GM21529 (cell line): Measurements from ENCODE around the gene PCK2.

Experiments
- ATAC-seq: cut with Tn5 transposase; IDR thresholded peaks from one replicate; pipeline ENCODE4 v1.9.1; 2021; ENCODE audit not compliant: unreplicated experiment

PCK2 gene

DNA sequence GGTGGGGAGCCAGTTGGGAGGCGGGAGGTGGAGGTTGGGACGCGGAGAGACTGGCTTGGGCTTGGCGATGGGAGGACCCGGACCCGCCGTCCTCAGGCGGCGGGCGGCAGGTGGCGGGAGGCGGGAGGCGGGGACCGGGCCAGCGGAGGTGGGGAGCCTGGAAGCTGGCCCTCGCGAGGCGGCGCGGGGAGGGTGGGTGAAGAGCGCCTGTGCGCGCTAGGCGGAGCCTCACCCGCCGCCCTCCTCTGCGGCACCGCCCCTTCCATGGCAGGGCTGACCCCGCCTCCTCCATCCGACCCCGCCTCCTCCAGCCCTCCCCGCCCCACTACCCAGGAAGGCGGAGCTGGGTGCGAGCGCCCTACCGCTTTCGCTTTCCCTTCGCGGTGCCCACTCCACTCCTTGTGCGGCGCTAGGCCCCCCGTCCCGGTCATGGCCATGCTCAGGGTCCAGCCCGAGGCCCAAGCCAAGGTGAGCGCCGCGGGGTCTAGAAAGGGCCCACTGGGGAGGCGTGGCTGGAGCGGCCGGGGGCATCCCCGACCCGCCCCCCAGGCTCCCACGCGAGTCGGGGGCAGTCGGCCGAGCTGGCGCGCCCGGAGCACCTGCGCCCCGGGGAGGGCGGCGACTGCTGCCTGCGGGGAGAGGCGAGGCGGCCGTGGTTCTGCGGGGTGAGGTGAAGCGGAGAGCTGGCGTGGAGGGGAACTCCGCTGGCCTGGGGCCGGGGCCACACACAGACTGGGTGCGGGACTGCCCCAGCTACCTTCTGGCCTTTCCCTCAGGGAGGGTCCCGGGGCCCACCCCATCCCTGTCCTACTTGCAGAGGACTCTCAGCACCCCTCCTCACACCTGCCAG is 41.9 kb downstream of the PCK2 start, which contains the start of gene PSME1:
Gene PSME1, plus strand, starts transcription at position 361 of the 850 bp plus-strand sequence. Its CDS starts 69 bp downstream, at position 430.
- peak; percentile 82 for ATAC-seq

DNA sequence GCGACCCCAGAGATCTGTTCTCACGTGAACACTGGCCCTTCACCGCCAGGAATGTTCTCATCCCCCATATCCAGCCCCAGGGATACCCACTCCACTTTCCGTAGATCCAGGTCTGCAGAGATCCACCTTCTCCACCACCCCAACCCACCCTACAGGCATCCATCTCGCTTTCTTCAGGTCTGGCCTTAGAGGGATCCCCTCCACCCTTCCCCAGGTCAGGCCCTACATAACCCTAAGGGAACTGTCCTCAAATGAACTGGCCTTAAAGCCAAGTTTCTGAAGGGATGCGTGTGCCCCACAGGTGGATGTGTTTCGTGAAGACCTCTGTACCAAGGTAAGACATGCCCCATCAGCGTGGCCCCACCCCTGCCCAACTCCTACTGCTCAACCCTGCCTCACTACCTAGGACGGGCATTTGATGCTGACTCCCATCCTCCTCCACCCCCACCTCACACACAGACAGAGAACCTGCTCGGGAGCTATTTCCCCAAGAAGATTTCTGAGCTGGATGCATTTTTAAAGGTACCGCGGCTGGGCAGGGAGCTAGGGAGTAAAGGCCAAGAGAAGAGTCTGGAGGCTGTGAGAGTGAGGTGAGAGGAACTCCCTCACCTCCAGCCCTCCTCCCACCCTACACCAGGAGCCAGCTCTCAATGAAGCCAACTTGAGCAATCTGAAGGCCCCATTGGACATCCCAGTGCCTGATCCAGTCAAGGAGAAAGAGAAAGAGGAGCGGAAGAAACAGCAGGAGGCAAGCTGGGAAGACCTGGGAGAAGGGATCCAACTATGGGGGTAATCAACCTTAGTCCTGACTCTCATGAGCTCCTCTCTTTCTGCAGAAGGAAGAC is 42.8 kb downstream of the PCK2 start:
- ATAC-seq = no peak

DNA sequence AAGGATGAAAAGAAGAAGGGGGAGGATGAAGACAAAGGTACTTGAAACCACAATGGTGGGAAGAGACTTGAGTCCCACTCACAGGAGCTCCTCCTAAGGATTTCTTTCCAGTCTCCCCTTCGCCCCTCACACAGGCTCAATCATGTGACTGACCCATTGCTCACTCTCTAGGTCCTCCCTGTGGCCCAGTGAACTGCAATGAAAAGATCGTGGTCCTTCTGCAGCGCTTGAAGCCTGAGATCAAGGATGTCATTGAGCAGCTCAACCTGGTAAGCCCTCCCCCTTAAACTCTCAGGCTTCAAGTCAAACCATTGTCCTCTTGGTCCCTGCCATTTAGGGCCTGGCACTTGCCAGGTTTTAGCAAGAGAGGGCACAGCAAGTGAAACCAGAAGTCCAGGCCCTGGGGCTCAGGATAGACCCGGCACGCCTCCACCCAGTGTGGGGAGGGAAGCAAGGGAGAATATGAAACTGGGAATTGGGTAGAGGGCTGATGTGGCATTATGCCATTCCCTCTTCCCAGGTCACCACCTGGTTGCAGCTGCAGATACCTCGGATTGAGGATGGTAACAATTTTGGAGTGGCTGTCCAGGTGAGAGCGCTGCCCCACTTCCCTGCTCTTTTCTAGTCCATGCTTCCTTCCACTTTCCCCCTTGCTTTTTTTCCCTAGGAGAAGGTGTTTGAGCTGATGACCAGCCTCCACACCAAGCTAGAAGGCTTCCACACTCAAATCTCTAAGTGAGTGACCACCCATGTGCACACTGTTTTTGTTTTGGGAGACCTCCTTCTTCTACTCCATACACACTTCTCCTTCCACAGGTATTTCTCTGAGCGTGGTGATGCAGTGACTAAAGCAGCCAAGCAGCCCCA is 43.7 kb downstream of the PCK2 start:
- ATAC-seq = no peak

DNA sequence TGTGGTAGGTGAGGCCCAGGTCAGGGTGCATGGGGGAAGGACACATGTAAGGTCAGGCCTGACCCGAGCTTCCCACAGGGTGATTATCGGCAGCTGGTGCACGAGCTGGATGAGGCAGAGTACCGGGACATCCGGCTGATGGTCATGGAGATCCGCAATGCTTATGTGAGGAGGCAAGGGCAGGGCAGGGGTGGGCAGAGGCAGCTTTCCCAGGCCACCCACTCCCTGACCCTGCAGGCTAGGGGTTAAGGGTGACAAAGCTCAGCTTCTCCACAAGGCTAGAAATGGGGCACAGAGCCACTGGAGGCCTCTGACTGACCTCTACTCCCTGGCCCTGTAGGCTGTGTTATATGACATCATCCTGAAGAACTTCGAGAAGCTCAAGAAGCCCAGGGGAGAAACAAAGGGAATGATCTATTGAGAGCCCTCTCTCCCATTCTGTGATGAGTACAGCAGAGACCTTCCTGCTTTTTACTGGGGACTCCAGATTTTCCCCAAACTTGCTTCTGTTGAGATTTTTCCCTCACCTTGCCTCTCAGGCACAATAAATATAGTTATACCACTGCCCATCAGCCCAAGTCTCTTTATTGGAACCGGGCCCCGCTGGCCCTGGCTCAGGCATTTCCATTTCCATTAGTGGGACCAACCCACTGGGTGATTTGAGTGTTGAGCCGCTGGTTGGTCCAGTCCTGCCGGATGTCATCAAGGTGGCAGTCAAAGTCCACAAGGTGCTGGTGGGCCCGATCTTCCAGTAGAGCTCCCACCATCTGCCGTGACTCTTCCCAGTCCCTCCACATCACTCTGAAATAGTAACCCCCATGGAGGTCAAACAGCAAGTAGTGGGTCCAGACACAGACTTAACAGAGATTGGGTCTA is 44.5 kb downstream of the PCK2 start:
- ATAC-seq = no peak

DNA sequence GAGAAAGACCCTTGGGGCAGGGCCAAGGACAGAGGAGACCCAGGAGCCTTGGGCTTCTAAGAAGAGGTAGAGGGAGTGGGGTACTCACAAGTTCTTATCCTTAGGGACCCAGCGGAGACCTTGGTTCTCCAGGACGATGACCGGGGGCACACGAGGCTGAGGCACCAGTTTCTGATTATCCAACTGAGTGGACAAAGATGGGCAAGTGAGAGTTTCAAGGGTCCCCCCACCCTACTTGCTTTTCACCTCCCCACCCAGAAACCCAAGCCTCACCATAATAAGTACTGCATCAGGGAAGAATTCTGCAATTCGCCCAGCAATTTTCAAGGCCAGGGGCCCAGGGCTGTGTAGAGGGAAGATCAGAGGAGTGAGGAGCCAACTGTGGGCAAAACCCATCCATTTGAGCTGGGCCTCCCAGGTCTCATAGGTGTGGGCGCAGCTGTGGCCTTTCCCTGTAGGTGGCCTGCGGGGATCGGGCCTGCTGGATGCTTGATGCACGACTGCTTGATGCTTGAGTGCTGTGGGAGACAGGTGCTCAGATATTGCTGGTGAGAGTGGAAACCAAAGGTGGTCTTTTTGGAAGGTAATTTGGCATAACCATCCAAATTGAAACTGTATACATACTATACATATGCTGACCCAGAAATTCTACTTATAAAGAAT is 45.3 kb downstream of the PCK2 start:
- no peak for ATAC-seq

DNA sequence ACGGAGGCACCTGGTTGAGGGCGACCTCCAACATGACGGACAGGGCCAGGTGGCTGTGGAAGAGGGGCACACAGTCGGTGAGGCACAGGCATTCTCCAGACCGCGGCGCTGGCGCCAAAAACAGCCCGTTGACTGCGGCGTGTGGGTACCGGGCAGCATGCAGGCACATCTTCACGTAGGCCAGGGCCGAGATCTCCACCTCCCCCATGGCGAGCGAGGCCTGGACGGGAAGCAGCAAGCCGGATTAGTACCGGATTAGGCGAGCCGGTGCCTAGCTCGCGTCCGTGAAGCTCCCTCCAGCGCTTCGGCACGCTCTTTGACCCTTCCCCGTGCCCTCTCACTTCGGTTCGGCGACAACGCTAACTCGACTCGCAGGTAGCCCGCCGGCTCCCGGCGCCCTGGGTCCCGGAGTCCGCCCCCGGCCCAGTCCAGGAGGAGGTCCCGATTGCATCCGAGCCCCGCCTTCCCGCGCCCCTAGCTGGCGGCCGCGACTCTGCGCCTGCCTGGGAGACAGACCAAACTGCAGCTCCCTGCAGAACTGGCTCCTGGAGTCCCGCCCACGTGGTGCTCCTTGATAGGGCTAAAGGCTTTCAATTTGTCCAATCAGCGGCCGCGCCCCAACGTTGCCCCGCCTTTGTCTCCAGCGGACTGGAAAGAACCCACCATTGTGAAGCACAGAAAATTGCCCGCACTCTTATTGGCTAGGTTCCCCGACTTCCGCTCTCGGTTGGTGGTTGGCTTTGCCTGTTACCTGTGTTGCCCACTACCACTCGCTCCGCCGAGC is 47.2 kb downstream of the PCK2 start, which contains the start of gene EMC9:
Gene EMC9, minus strand, starts transcription at position 495 of the 784 bp plus-strand sequence. Its CDS starts 287 bp downstream, at position 208.
- peak; percentile 83 for ATAC-seq

DNA sequence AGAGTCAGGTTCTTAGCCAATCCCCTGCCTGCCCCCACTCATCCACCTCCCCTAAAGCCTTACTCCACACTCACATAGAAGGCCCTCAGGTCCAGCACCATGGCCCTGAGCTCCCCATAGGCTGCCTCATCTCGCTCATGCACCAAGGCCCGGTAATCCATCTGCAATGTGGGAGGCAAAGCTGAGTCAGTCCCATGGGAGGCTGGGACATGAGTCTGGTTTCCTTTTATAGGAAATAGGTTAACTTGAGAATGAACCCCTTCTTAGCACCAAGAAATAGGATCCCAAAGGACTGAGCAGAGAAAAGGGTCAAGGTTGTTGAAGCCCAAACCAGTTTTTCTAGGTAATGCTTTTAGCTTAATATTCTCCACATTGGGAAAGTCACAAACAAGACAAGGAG is 49.4 kb downstream of the PCK2 start:
- ATAC-seq = no peak

DNA sequence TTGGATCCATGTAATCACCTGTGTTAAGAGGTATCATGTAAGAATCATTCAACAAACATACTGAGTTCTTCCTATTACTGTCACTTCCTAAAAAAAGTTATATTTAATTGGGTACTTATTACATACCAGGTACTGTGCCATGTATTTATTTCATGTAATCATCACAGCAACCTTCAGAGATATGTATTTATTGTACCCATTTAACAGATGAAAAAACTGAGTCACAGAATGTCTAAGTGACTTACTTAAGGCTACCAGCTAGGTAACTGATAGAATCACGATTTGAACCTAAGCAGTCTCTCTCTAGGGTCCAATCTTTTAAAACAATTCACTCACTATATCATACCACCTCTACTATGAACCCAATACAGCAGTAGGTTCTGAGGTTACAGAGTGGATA is 50.3 kb downstream of the PCK2 start:
- no peak for ATAC-seq

DNA sequence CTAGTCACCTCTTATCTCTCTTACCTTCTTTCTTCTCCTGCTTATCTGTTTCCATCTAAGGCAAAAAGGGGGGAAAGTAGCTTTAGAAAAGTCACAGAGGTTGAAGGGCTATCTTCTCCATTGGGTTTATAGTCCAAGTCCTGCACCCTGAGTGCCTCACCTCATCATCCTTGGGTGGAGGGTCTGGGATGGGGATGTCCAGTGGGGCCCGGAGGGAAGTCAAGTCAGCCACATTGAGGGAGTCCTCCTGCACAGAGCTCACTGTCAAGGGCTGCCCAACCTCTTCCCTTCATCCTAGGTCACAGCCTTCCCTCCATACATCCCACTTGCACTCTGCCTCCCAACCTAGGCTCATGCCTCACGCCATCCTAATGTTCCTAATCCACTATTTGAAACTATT is 51.1 kb downstream of the PCK2 start:
- no peak for ATAC-seq

DNA sequence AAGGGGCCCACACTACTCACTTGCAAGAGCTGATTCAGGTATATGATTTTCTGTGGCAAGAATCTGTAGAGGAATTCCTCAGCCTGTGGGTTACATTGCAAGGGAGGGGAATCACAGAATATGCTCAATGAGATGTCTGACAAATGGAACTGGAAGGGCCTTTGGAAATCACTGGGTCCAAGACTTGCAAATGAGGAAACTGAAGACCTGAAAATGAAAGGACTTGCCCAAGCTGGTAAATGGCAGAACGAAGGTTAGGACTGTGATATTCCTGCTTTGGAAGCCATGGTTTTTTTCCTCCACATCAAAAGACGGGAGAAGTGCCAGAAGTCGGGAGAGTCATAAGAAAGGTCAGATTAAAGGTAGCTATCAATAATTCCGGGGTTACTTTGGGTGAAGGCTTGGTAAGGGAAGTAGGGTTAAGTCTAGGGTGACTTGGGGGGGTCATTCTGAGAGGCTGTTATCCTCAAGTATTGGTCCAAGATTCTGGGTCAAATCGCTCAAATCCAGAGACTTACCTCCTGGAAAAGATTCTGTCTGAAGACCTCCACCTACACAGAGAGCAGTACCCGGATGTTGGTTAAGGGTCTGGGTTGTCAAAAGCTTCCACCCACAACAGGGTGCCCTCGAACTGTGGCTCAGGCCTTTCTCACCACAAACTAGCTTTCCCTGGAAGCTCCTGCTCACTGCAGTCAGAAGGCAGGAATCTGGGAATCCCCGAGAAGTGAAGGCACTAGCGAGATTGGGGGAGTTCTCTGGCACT is 51.8 kb downstream of the PCK2 start:
- no peak for ATAC-seq

DNA sequence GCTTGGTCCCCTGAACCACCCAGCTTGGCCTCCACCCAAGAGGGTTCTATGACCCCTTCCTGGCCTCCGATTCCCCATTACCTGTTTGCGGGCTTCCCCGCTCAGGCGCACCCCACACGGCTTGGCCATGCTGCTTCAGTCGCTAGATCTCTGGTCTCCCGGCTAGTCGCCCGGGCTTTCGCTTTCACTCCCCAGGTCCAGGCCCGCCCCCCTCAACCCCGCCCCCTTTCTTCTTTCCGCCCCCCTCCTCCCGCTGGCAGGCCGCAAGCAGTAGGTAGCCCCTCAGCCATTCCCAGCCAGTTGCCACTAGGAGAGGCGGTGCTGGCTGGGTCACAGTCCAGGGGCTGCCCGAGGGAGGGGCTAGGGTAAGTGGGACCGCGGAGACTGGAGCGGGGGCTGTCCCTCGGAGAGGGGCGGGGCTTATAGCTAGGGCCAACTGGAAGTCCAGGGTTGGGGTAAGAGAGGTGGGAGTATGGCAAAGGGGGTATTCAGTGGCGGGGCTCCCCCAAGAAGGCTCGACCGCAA is 52.4 kb downstream of the PCK2 start, which contains the start of gene PSME2:
Gene PSME2, minus strand, starts transcription at position 158 of the 525 bp plus-strand sequence. Its CDS starts 29 bp downstream, at position 129.
- ATAC-seq = peak; percentile 65

DNA sequence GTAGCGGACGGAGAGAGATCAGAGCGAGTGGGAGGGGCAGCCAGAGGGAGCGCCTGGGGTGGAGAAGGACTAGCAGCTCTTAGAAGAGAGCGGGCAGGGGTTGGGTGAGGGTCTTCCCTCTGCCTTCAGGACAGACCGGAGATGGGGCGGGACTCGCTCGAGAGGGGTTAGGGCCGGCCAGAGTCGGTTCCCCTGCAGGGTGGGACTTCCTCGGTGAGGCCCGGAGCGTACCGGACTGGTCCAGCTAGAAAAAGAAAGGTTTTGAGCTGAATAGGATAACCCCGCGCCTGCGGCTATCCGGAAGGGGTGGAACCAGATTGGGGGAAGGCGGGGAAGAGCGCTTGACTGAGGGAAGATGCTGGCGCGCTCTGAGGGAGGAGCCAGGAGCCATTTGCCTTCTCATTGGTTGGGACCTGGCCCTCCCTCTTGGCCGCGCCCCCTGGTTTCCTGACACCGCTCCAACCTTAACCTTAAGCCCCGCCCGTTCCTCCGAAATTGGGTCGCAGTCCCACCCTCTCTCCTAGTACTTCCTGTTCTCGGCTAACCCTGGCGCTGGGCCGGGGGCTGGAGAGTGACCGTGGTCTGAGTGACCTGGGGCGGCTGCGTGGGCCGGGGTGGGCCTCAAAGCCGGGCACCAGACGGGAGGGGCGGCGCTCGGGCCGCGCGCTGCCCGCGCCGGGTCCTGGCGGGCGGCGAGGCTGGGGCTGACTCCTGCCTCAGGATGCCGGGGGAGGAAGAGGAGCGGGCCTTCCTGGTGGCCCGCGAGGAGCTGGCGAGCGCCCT is 53.1 kb downstream of the PCK2 start, which contains the start of gene RNF31:
Gene RNF31, plus strand, starts transcription at position 521 of the 783 bp plus-strand sequence. Its CDS starts 201 bp downstream, at position 722.
- ATAC-seq = peak; percentile 82

DNA sequence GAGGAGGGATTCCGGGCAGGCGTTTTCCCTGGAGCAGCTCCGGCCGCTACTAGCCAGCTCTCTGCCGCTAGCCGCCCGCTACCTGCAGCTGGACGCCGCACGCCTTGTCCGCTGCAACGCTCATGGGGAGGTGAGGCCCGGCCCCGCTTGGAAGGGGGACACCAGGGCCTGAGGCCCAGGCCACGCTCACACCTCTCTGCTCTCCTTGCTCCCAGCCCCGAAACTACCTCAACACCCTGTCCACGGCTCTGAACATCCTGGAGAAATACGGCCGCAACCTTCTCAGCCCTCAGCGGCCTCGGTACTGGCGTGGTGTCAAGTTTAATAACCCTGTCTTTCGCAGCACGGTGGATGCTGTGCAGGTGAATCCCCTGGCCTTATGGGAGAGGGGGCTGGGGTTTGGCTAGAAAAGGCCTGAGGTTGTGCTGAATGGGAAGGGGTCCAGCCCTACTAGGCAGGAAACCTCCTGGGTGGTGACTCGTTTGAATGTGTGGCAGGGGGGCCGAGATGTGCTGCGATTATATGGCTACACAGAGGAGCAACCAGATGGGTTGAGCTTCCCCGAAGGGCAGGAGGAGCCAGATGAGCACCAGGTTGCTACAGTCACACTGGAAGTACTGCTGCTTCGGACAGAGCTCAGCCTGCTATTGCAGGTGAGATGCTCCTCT is 53.8 kb downstream of the PCK2 start:
- no peak for ATAC-seq

DNA sequence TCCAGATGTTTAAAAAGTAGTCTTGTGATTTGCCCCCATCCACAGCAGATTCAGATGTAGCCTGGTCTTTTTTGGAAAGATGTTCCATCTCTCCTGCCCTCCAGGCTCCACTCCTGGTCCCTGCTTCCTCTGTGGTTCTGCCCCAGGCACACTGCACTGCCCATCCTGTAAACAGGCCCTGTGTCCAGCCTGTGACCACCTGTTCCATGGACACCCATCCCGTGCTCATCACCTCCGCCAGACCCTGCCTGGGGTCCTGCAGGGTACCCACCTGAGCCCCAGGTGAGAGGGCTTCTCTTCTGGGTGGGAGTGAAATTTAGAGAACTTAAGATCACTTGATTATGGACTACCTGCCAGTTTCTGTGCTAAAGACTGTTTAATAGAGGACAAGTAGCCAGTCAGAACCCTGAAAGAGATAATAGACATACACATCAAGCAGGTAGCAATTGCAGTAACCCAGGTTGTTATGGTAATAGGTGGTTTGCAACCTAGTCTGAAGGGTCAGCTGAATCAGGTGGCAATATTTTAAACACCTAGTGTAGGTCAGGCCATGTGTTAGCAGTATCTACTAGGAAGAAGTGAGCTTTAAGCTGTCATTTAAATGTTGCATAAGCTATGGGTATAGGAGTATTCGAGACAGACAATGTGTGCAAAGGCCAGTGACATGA is 55.3 kb downstream of the PCK2 start:
- no peak for ATAC-seq

DNA sequence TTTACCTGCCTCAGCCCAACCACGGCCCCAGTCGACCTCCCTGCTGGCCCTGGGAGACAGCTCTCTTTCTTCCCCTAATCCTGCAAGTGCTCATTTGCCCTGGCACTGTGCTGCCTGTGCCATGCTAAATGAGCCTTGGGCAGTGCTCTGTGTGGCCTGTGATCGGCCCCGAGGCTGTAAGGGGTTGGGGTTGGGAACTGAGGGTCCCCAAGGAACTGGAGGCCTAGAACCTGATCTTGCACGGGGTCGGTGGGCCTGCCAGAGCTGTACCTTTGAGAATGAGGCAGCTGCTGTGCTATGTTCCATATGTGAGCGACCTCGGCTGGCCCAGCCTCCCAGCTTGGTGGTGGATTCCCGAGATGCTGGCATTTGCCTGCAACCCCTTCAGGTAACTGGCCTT is 56.0 kb downstream of the PCK2 start:
- no peak for ATAC-seq
